Stimulated activated CD4-positive, alpha-beta T cell treated with anti-CD3 and anti-CD28 coated beads, Interleukin-4, amount 100 ng/mL, for 1 hour (primary cell): Measurements from ENCODE around the gene BCO2.

ENCODE experiments used
- DNase-seq: peaks from one replicate; pipeline ENCODE4 v3.0.0-alpha.2; 2020

Gene BCO2

DNA sequence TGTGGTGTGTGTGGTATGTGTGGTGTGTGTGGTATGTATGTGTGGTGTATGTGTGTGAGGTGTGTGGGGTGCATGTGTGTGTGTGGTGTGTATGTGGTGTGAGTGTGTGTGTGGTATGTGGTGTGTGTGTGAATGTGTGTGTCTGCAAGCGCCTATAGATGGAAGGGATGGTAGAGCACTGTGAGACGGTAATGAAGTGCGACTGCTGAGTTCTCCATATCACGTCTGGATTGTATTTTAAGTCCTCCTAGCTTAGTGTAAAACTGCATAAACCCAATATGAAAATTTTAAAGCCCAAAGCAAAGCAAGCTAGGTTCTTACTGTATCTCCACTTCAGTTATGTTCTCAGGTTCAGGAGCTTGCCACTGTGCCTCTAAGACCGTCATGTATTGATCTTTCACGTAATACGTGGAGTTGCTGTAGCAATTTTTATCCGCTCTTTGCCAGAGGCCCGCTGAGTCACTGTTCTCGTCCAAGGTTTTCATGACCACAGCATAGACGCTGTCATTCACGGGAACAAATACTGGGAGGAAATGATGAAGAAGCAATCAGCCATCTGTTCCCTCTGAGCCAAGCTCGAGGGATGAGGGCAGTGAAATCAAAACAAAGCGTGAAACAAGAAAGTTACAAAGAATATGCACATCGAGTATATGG lies 79.9 kb downstream of the BCO2 start:
- no peak for DNase-seq

DNA sequence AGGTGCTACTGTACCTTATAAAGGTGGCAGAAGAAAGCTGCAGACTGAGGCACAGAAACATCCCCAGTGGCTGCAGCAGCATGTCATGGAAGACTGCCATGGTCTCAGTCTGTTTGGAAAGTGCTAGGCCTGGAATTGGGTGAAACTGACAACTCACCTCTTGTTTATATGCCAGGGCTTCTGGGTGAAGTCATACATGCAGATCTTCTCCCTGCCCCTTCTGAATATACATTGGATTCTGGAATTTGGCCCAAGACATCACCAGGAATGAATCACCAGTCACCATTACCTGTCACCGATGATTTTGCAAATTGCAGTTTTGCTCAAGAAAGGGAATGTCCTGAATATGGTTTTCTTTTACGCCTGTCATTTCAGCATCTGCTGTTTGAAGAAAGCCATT lies 85.2 kb downstream of the BCO2 start, which contains the start of gene PLET1:
TSS of gene PLET1 (minus strand) at position 371 of the 400 bp plus-strand sequence. CDS start at position 100, 271 bp downstream.
- no peak for DNase-seq

DNA sequence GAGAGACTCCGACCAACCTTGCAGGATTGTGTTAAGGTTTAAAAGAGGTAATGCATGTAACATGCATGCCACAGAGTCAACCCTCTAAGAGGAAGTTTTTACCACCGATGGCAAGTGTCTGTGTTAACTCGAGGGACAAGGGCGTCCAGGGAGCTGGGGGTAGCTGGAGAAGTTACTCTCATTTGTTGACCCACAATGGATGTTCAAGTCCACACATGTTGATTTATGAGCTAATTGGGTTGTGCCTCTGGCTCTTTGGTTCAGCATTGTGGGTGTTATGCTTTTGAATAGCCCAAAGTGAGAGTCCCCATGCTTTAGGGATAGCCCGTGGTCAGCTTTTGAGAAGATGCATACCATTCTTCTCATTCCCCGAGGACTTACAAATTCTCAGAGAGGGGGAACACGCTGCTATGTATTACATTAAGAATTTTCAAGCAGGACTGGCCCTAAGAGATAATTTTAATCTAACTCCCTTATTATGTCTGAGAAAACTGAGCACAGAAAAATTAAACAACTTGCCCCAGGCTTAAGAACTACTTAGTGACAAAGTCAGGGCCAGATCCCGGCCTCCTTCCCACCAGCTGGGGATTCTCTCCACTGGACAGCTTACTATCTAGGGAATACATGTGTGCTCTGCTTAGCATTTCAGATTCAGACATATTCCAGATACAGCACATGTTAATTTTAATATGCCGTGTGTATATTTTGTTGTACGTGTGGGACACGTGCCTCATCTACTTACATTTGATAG lies 90.5 kb downstream of the BCO2 start:
- DNase-seq = no peak

DNA sequence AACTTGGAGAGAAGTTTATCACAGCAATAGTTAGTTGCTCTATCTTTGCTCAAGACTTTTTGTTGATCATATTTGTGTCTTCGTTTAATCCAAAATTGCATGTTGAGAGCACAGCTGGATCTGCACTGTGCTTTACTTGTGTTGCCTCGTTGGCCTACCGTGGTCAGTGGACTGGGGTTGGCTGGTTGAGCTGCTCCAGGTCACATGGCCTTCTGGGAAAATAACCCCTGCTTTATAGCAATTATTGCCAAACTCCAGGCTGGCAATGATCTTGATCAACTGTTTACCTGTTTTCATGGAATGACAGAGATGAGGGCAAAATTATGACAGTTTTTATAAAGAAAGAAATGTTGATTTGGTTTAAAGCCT lies 91.1 kb downstream of the BCO2 start:
- DNase-seq = no peak

DNA sequence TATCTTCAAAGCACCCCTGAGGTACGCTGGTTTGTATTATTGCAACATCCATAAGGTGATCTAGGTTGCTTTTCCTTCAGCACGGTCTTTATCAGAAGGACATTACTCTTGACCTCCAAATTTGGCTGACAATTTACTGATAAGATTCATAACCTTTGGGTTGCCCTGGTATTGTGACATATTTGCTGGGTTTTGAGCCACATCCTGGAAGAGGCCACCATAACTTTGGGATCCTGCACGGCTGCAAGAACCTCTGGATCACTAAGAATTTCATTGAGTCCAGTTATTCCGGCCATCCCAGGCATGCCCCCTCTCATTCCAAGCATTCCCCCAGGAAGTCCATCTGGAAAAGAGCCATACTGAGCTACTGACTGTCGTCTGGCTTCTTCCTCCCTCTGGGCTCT lies 91.9 kb downstream of the BCO2 start:
- no peak for DNase-seq

DNA sequence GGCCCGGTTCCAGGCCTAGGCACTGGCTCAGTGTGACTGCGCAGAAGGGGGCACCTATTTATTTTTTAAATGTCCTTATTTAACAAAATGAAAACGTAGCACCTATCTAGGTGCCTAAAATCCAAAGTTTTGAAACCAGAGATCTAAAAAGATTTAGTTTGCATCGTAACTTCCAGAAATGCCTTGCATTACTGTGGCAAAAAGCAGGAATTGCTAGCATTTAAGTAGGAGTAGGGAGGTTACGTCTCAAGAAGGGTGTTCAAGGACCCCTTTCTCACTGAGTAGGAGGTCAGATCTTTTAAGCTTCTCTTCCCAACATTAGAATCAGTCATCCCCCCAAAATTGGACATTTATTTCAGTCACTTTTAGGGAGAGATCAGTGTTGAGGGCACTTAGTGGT lies 93.1 kb downstream of the BCO2 start:
- DNase-seq = no peak
